Measurements from ENCODE around the gene HSPE1.

GRCh38 chr2:197461057-197461456 is 39.1 kb upstream of the HSPE1 start:
- TF ChIP-seq POLR2A (IDR thresholded peaks at IDR 0.05) (no peak), CTCF (IDR thresholded peaks at IDR 0.05) (no peak)

All from testis (tissue), 2 donors.